GM19397 (cell line): ENCODE data around the gene ESPNL.
"Not testable (repeated sequence)": the region's sequence is repeated elsewhere in the genome, so short reads cannot be mapped to it uniquely, and the experiment has no call there.

Experiments used
- ATAC-seq: cut with Tn5 transposase; IDR thresholded peaks from one replicate; pipeline ENCODE4 v1.9.1; 2021; ENCODE audit warnings: mild to moderate bottlenecking, moderate library complexity; ENCODE audit not compliant: unreplicated experiment

Gene ESPNL

DNA sequence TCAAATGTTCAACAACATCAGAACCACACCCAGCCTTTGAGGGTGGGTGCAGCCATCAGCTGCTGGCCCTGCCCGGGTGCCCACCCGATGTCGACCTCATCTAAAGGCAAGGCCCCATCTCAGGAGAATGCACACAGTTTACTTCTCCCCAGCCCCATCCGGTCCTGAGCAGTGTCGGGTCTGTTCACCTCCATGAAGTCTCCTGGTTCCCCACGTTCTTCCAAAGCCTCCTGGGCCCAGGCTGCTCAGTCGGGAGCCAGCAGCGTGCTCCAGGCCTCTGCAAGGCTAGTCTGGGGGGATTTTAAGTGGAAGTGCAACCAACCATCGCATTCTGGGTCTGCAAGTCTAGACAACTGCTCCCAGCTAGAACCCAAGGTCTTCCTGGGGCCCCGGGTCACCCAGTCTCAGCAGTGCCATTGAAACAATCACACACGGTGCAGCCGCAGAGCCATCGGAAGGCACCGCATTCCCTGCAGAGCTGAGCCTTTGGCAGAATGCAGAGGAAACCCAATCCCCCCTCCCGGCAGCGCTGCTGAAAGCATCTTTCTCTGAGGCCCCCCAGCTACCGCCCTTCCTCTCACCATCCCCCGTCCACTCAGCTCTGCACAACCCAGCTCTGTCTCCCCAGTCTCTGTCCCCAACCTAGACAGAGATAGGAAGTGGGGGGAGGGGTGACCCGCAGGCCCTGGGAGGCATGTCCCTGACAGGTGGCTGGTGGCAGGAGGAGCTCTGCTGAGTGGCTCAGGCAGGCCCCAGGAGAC is 8.5 kb downstream of the ESPNL start:
- no peak for ATAC-seq

DNA sequence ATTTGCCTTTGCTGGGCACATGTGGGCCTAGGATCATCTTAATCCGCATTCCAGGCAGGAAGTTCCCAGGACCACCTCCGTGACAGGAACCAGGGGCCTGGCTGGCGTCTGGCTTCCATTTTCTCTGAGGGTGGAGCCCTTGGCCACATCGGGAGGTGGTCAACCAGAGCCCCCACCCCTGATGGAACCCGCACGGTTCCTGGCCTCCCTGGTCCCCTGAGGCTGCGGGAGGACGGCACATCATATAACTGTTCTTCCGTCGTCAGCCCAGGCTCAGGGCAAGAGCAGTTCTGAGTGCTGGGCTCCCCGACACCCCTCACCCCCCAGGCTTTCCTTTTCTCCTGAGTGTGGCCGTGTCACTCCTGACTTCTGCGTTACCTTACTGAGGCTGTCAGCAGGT is 13.5 kb downstream of the ESPNL start:
- ATAC-seq = no peak

DNA sequence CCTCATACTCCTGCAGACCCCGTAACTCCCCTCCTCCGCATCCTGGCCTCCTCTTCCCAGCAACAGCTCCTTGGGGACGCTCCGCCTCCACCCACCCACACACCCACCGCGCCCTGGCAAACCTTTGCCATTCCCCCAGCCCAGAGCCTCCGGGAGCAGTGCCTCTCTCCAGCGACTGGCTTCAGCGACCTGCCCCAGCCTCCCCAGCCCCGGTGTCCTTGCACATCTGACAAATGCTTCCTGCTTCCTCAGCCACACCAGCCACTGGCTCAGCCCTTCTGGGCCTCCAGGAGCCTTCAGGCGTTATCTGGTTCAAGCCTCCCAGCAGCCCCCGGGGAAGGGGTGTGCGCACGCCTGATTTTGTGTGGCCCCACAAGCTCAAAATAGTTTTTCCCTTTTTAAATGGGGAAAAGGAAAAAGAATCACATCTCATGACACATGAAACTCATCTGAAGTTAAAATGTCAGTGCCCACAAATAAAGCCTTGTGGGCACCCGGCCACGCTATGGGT is 14.2 kb downstream of the ESPNL start:
- no peak for ATAC-seq

DNA sequence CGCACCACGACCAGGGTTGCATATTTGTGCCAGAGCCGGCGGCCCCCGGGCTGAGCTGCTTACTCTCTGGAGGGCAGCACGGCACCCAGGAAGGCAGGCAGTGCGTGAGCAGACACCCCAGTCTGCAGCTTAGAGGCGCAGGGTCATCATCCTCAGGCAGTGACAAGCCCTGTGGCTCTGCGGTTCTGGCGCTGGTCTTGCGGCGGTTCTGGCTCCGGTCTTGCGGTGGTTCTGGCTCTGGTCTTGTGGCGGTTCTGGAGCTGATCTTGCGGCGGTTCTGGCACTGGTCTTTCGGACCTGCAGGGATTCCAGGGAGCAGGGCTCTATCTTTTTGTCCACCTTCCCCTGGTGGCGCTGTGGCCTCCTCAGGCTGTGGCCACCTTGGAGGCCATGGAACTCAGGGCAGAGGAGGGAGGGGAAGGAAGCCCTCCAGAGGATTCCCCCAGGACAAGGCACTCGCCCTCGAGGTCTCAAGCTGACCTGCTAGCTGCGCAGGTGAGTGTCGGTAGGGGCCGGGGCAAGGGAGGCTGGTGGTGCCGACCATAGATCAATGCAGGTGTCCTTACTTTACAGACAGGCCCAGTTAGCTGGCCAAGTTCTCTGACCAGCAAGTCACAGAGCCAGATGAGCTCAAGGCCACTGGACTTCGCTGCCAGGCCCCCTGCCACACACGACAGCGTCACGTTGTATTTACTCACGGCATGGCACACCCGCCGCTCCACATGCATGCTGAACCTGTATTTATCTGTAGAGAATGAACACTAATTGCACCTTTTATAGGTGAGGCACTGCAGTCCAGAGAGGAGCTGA is 14.9 kb downstream of the ESPNL start:
- no peak for ATAC-seq

DNA sequence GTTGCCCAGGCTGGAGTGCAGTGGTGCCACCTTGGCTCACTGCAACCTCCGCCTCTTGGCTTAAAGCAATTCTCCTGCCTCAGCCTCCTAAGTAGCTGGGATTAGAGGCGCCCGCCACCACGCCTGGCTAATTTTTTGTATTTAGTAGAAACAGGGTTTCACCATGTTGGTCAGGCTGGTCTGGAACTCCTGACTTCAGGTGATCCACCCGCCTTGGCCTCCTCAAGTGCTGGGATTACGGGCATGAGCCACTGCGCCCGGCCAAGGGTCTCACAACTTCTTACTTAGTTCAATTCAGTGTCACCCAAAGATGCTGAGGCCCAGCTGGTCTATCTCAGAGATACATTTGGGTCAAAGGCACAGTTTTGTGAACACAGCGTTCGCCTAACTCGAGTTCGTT is 15.6 kb downstream of the ESPNL start:
- ATAC-seq = not testable (repeated sequence)

DNA sequence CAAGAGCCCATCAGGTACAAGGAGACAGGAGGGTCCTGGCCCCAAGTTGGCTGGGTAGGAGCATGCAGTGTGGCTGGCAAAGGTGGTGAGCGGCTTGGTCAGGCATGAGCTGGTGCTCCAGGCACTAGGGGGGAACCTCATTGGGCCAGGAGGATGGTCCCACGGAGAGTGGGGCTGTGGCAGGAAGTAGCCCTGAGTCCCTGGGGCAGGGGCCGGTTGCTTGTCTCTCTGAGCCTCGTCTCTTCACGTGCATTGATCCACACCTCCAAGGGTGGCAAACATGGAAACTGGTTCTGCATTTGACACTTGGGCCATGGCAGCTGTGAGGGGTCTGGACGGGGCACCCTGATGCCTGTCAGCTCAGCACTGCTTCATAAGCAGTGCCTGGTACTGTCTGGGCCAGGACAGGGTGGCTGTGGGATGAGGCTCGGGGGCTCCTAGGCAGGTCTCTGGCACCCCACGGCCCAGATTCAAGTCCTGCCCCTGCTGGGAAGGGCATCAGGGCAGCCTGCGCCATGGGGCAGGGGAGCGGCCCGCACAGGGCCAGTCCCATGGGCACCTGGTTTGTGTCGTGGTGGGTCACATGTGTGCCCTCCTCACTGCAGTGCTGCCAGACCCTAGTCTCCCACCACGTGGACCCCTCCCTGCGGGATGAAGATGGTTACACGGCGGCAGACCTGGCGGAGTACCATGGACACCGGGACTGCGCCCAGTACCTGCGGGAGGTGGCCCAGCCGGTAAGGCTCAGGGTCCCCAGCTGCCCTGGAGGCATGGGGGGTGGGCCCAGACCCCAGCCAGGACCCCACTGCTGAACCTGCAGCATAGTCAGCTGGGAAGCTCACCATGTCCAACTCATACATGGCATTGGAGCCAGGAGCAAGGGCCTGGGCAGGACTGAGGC is 16.4 kb downstream of the ESPNL start:
- ATAC-seq = no peak

DNA sequence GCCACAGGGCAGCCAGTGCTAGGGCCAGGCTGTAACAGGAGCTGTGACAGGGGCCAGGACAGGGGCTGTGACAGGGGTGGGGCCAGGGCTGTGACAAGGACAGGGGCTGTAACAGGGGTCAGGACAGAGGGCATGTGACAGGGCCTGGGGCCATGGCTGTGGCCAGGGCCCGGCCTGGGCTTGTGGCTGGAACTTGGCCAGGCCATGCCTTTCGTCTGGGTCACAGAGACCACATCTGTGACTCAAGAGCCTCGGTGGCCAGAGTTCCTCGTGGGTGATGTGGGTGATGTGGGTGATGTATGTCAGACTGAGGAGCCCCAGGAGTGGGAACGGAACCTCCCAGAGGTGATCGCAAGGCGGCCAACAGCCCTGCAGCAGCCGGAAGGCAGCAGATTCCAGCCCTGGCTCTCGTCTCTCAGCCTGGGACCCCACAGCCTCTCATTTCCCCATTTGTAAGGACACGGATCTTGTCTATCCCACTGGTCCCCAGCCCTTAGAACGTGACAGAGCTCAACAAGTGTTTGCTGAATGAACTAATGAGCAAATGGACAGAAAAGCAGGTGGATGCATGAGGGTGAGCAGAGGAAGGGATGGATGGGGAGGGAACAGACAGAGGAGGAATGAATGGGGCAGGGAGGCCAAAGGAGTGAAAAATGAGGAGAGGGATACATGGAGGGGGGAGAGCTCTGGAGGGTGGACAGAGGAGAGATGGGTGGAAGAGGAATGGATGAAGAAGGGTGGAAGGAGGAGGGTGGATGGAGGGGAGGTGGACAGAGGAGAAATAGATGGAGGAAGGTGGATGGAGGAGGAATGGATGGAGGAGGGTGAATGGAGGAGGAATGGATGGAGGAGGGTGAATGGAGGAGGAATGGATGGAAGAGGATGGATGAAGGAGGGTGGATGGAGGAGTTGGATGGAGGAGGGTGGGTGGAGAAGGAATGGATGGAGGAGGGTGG is 17.3 kb downstream of the ESPNL start:
- no peak for ATAC-seq

DNA sequence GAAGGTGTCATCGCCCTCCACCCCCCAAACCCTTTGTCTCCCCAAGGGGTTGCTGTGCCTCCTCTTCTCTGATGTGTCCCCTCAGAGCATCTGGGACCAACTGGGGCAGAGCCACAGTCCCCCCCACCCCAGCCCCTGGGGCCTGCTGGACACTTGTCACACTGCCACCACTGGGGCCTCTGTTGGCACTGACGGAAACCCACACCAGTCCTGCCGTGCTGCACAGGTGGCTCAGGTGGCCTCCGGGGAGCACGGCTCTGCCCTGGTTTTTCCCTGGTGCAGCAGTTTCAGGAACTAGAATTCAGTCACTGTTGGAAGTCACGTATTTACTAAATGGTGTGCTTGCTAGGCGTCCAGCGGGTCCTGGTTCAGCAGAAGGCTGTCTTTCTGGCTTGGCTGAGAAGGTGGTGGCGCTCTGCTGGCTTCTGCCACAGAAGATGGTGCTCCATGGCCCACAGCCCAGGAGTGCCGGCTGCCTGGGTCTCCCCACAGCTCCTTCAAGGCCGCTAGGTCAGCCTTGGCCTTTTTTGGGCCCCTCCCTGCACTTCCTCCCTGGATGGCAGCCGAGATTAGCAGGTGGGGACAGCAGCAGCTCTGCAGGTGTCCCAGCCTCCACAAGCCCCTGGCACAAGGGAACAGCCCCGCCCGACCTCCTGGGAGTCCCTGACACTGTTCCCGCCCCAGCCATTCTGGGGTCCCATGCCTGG is 19.8 kb downstream of the ESPNL start:
- no peak for ATAC-seq

DNA sequence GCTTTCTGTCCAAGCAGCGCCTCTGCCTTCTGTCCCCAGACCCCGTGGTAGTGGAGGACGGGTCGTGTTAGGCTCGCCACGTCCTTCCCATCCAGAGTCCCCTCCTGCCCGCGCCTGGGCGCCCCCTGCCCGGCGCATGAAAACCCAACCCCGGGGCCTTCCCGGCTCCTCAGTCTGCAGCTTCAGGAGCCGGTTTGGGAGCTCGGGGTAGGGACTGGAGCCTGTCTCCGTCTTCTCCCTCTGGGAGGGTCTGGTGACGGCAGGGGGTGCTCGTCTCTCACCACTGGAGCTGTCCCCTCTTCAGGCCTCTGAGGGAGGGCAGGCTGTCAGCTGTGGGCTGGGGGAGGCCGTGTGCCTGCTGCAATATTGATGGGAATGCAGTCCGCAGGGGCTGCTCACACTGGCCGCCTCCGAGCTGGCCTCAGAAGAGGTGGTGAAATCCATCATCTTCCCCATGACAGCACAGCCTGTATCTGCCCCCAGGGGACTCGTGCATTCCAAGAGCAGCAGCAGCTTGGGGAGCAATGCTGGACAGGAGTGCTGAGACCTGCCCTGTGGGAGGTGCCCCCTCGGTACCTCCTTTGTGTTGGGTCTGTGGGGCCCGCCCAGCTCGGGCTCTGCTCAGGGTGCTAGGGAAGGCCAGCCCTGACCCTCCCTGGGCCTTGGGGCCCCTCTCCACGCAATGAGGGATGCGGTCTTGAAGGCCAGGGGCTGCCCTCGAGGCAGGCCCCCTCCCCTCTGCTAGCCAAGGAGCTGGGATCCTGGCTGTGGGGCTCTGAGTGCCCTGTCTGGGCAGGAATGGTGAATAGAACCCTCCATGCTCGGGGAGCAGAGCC is 20.5 kb downstream of the ESPNL start:
- ATAC-seq = no peak

DNA sequence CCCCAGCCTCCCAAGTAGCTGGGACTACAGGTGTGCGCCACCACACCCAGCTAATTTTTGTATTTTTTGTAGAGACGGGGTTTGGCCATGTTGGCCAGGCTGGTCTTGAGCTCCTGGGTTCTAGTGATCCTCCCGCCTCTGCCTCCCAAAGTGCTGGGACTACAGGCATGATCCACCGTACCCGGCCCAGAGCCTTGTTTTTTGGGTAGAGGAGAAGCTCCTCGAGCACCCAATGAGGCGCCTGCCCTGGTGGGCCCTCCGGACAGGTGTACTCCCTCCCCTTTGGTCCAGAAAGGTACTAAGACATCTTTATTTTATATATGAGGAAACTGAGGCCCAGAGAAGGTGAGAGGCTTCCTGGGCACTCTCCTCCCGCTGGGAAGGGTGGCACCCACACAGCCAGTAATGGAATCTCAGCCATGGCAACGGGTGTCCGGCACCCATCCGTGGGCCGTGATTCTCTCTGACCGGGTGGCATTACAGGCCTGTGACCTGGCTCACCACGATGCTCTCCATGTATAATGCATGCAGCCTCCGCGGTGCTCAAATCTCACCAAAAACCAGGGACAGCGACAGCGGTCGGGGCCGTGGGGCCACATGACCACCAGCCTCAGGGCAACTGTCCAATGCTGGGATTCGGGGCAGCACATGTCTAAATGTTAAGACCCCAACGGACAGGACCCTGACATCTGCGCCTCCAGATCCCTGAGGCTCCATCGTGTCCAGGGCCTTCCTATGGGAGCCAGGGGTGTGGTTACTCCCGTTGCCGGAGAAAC is 21.6 kb downstream of the ESPNL start:
- no peak for ATAC-seq

DNA sequence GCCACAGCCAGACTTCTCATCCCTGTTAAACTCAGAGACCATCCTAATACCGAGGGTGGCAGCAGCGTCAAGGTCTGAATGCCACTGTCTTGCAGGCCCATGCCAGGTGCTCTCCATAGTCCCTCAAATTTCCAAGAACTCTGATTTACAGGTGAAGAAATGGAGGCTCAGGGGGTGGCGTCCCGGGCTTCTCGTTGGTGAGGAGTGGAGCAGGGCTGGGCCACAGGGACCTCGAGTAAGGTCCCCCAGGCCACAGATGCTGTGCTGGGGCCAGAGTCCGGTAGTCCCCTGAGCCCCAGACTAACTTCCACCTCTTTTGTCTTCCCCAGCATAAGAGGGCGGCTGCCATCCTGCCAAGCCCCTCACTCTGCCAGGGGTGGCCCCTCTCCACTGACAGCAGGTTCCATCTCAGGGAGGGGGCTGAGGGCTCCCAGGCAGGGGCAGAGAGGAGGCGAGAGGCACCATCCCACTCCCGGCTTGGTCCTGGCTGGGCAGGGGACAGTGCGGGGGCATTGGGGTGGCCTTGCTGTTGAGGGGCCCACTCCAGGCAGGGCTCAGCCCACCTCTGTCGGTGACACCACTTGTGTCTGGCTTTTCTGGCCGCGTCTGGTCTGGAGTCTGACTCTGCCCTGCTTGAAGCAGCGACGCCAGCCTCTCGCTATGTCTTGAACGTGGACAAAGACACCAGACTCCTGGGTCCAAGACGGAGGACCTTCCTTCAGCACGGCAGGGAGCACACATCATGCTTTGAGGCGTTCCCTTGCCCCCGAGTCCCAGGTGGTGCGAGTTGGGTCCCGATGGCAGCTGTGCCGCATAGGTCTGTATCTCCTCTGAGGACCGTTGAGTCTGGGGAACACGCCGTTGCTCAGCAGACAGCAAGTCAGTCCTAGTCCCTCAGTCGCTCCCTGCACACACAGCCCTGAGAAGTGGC is 22.4 kb downstream of the ESPNL start:
- ATAC-seq = no peak

DNA sequence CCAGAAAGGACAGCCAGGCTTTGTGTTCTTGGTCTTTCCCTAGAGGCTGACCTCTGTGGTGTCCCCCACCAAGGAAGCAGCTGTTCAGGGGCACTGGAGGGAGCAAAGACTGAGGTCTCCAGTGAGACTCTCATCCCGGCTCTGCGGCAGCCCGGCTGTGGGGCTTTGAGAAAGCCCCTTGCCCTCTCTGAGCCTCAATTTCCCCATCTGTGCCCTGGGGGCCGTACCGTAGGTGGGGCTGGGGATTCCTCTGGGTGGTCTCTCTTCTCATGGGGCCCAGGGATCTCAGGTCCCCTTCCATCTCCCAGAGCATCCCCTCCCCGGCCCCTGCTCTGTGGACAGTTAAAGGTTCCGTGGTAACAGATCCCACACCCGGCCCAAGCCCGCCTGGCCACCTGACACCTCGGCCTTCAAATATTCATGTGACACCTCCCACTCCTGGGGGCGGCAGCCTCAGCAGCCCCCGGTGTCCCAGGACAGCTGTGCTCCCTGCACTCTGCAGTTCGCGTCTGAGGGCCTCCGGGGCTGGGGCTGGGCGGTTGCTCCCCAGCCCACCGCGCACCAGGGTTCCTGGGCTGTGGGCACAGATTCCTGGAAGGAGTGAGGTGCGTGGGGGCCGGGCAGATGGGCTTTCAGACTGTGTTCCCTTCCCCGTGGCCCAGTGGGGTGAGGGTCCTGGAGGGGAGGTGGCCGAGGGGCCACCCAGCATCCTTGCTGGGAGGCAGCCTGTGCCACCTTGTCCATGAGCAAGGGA is 23.3 kb downstream of the ESPNL start:
- ATAC-seq = no peak

DNA sequence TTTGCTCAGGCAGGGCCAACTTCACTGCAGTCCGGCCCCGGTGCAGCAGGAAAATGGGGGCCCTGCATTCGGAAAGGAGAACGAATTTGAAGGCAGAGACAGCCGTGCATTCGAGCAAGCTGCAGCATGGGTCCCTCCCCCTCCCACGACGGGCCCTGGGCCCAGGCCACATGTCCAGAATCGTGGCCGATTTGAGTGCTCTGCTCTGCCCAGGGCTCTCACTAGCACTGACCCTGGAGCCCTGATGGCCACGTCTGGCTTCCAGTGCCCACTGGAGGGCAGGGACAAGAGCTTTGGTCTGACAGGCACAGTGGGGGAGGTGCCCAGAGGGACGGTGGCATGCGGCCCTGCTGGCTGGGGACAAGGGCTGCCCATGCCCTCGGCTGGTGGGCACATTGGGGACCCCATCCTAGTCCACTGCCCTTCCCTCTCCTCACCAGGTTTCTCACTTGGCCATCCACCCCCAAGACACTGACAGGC is 23.9 kb downstream of the ESPNL start:
- no peak for ATAC-seq

DNA sequence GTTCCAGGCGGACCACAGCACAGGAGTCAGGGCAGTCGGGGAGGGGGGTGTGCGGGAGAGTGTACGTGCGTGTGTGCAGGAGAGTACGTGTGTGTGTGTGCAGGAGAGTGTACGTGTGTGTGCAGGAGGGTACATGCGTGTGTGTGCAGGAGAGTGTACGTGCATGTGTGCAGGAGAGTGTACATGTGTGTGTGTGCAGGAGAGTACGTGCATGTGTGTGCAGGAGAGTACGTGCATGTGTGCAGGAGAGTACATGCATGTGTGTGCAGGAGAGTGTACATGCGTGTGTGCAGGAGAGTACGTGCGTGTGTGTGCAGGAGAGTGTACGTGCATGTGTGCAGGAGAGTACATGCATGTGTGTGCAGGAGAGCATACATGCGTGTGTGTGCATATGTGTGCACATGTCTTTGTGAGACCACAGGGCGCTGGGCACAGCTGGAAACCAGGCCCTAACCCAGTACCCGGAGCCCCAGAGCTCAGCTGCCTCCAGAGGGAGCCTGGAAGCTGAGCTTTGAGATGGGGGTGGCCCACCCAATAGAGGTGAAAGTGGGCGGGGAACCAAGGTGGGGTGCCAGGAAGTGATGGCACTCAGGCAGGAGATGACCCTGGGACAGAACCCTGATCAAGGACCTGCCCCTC is 24.5 kb downstream of the ESPNL start:
- no peak for ATAC-seq

DNA sequence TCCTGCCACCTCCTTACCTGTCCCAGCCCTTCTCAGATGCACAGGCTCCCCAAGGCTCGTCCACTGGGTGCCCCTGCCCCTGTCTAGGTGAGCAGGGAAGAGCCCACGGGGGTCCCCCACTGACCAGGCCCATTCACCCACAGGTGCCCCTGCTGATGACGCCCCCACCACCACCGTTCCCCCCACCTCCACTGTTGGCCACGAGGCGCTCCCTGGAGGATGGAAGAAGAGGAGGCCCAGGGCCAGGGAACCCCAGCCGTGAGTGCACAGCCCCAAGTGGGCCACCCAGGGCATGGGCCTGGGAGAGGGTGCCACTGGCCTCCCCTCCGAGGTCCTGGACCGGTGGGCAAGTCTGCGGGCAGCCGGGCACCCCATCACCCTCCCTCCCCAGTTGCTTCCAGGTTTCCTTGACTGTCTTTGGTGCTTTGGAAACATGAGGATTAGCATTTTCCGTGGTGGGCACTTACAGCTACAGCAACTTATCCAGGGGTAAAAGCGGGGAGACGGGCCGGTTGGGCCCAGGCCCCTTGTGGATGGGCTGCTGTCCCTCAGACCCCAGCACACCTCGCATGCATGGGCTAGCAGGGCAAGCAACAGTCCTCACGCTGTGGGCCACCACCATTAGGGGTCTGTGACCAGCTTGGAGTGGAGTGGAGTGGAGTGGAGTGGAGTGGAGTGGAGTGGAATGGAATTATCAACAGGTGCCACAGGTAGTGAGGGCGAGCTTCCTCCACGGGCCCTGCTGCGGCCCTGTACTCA is 25.2 kb downstream of the ESPNL start:
- ATAC-seq = no peak
